SU-DHL-6 (cell line): ENCODE results near the gene MYPN.

Source experiments
- H2AFZ ChIP-seq: fragments of 200-600 bp; sonication (generic); 2 replicates; pipeline ENCODE4 v1.6.1; 2014; ENCODE audit warnings: low read depth, mild to moderate bottlenecking, moderate library complexity, mixed read lengths, antibody characterized with exemption, low read length; ENCODE audit not compliant: severe bottlenecking
- H3F3A ChIP-seq: fragments of 200-600 bp; shearing (Covaris generic); 2 replicates; pipeline ENCODE4 v1.6.0; 2016; ENCODE audit warnings: antibody characterized with exemption, mild to moderate bottlenecking; ENCODE audit not compliant: insufficient read depth
- H3K27ac ChIP-seq: fragments of 200-600 bp; sonication (generic); 2 replicates; pipeline ENCODE4 v1.5.1; 2016; ENCODE audit warnings: low read depth, mild to moderate bottlenecking, low read length, moderate library complexity, mixed read lengths
- H3K27me3 ChIP-seq: fragments of 200-600 bp; sonication (generic), shearing (Covaris generic); 2 replicates; pipeline ENCODE4 v1.6.0; 2014; ENCODE audit warnings: mild to moderate bottlenecking, low read length
- H3K36me3 ChIP-seq: fragments of 200-600 bp; sonication (generic); 2 replicates; pipeline ENCODE4 v1.6.1; 2014; ENCODE audit warnings: mild to moderate bottlenecking, low read length, mixed read lengths
- H3K4me2 ChIP-seq: fragments of 300-600, 200-600 bp; shearing (Covaris generic), sonication (generic); 2 replicates; pipeline ENCODE4 v1.6.0; 2014; ENCODE audit warnings: low read length, low read depth, mild to moderate bottlenecking; ENCODE audit not compliant: poor library complexity, severe bottlenecking
- H3K4me3 ChIP-seq: fragments of 200-600 bp; sonication (generic); 2 replicates; pipeline ENCODE4 v1.5.1; 2014; ENCODE audit warnings: antibody characterized with exemption, low read length, mild to moderate bottlenecking, mixed read lengths; ENCODE audit not compliant: insufficient read depth, poor library complexity, severe bottlenecking
- H3K79me2 ChIP-seq: fragments of 200-600 bp; sonication (generic); 2 replicates; pipeline ENCODE4 v1.6.1; 2014; ENCODE audit warnings: mild to moderate bottlenecking, low read length, moderate library complexity; ENCODE audit not compliant: insufficient read depth
- H3K9ac ChIP-seq: fragments of 200-600 bp; sonication (generic); 2 replicates; pipeline ENCODE4 v1.7.0; 2014; ENCODE audit warnings: mild to moderate bottlenecking, low read length
- H3K9me2 ChIP-seq: fragments of 200-600 bp; sonication (generic); replicated peaks from 2 replicates; pipeline ENCODE4 v1.6.1; 2014; ENCODE audit warnings: low read length; ENCODE audit not compliant: insufficient read depth
- H3K9me3 ChIP-seq: fragments of 200-600 bp; sonication (generic); 2 replicates; pipeline ENCODE4 v1.6.1; 2014; ENCODE audit warnings: low read length, mixed read lengths; ENCODE audit not compliant: insufficient read depth
- H4K20me1 ChIP-seq: fragments of 200-600 bp; sonication (generic); 2 replicates; pipeline ENCODE4 v1.6.1; 2014; ENCODE audit warnings: low read depth, mild to moderate bottlenecking, antibody characterized with exemption, low read length, moderate library complexity, mixed read lengths
- EZH2phosphoT487 ChIP-seq: fragments of 200-600 bp; sonication (generic), shearing (Covaris generic); conservative IDR thresholded peaks from 2 replicates; pipeline ENCODE4 v1.6.1; 2018; ENCODE audit warnings: mild to moderate bottlenecking, antibody characterized with exemption, low read length, moderate library complexity, mixed read lengths
- TF ChIP-seq, protein P1 (sequence below): fragments of 200-600 bp; sonication (generic); IDR thresholded peaks from one replicate; pipeline ENCODE4 v1.5.1; 2017; ENCODE audit warnings: antibody characterized with exemption, mild to moderate bottlenecking, low read length, moderate library complexity; ENCODE audit not compliant: insufficient read depth, poor library complexity, severe bottlenecking

MYPN gene

DNA sequence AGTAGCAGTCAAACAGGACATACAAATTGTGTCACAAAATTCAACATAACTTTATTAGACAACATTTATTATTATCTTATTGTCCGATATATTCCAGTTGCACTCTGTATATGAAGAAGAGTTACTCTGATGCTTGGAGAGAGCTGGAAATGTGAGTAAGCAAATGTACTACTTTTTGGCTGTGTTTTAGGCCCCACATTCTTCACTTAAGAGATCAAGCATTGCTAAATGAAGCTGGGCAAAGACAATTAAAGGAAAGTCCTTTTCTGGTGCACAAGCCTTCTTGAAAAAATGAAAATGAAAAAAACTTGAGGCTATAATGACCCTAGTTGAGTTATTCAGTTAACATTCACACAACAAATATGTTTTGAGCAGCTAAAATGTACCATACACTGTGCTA is 26.1 kb downstream of the MYPN start:
- TF ChIP-seq EZH2phosphoT487 = no peak
- TF ChIP-seq, protein P1, sequence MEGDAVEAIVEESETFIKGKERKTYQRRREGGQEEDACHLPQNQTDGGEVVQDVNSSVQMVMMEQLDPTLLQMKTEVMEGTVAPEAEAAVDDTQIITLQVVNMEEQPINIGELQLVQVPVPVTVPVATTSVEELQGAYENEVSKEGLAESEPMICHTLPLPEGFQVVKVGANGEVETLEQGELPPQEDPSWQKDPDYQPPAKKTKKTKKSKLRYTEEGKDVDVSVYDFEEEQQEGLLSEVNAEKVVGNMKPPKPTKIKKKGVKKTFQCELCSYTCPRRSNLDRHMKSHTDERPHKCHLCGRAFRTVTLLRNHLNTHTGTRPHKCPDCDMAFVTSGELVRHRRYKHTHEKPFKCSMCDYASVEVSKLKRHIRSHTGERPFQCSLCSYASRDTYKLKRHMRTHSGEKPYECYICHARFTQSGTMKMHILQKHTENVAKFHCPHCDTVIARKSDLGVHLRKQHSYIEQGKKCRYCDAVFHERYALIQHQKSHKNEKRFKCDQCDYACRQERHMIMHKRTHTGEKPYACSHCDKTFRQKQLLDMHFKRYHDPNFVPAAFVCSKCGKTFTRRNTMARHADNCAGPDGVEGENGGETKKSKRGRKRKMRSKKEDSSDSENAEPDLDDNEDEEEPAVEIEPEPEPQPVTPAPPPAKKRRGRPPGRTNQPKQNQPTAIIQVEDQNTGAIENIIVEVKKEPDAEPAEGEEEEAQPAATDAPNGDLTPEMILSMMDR = no peak
- Histone ChIP-seq H3K4me3 (no peak overlapping the region), H2AFZ (no peak overlapping the region), H3K9ac (no peak overlapping the region), H3F3A (no peaks in the 10 kb centered on the region), H3K79me2 (no peaks in the 10 kb centered on the region), H3K9me3 (no peaks in the 10 kb centered on the region), H3K4me2 (no peak overlapping the region), H3K27ac (no peak overlapping the region), H3K27me3 (no peaks in the 10 kb centered on the region), H3K36me3 (no peaks in the 10 kb centered on the region), H4K20me1 (no peaks in the 10 kb centered on the region), H3K9me2 (no peaks in the 10 kb centered on the region)

DNA sequence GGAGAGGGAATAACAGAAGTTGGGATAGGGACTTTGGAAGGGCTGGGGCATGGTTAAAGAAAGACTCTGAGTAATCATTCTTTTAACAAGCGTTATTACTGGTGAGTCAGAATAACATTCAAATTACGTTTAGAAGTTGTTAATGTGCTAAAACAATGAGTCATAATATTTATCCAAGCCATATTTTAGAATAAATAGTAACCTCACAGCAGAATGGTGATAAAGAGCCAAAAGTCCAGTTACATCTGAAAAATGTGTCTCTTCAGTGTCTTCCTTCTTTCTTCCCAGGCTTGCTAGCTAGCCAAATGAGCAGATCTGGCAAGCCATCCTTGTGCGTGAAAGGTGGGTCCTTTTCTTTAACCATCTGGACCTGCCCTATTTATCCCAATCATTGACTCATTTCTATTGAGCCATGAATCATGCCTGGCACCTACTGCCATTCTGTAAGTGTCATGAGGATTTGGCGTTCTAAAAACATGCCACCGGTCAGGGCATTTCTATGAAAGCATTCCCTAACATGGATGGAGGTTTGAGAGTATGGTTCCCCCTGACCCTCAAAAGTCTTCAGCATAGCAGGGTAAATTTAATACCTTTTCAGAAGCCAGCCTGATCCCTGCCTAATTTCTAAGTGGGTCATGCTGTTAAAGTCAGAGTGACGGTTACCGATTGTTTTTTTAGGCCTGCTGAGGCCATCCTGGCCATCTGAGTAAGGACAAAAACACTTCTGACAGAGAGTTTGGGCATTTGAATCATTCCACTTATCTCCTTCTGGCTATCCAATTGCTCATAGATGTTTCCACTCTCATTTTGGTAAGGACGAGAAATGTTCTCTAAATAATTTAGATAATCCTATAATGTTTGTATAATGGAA is 26.9 kb downstream of the MYPN start:
- Histone ChIP-seq H2AFZ (no peak overlapping the region), H3F3A (no peaks in the 10 kb centered on the region), H4K20me1 (no peaks in the 10 kb centered on the region), H3K9me3 (no peaks in the 10 kb centered on the region), H3K4me2 (no peak overlapping the region), H3K36me3 (no peaks in the 10 kb centered on the region), H3K9ac (no peak overlapping the region), H3K27me3 (no peaks in the 10 kb centered on the region), H3K4me3 (no peak overlapping the region), H3K9me2 (no peaks in the 10 kb centered on the region), H3K27ac (no peak overlapping the region), H3K79me2 (no peaks in the 10 kb centered on the region)
- TF ChIP-seq EZH2phosphoT487 = no peak
- TF ChIP-seq, protein P1 = no peak

DNA sequence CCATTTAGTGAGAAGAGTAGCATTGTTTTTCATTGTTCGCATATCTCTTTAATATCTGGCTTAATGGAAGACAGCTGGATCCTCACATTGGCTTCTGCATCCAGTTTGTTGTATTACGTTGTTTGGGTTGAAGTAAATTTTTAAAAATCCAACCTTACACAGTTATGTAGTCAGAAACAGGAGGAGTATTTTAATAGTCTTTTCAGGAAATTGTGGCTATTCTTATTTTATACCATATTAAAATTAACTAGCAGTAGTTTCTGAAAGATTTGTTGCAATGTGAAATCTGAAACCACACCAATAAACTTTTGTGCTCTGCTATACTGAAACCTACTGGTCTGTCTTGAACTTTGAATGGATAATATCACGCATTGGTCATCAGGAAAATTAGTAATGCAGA is 27.9 kb downstream of the MYPN start:
- Histone ChIP-seq H3K9me2 (no peaks in the 10 kb centered on the region), H3K27ac (no peak overlapping the region), H2AFZ (no peak overlapping the region)

More for the DNA sequence above, 27.9 kb downstream of the MYPN start:
- H3K4me3 ChIP-seq = no peak overlapping the region
- H3F3A ChIP-seq = no peaks in the 10 kb centered on the region
- no peak overlapping the region for H3K4me2 ChIP-seq
- H4K20me1 ChIP-seq = no peaks in the 10 kb centered on the region
- no peaks in the 10 kb centered on the region for H3K79me2 ChIP-seq
- no peaks in the 10 kb centered on the region for H3K9me3 ChIP-seq
- H3K27me3 ChIP-seq = no peaks in the 10 kb centered on the region
- H3K9ac ChIP-seq = no peak overlapping the region
- TF ChIP-seq EZH2phosphoT487 = no peak
- TF ChIP-seq, protein P1 = no peak
- no peaks in the 10 kb centered on the region for H3K36me3 ChIP-seq
